ENCODE data around the gene CFAP410. TPM values are rescaled to one million over a fixed set of nuclear protein-coding genes. Genes with fewer than 3 reads are reported as not detected.

The CFAP410 gene
- total RNA-seq, 1 donor from 2014 or later = 12.0 TPM

- no peaks in the 10 kb centered on the region for H3K36me3 ChIP-seq
- intact Hi-C loops (cut with micrococcal nuclease) = no loop called here
- H3K4me3 ChIP-seq = no peak overlapping the region
- H3K9me3 ChIP-seq (replicated peaks) = peaks cover 25% of the 10 kb centered on the region
- DNase-seq = no peak
- no peak for TF ChIP-seq CTCF (IDR thresholded peaks at IDR 0.05; ENCODE audit: borderline replicate concordance)
- H3K27ac ChIP-seq (replicated peaks) = no peak overlapping the region
- no peaks in the 10 kb centered on the region for H3K4me1 ChIP-seq
- H3K27me3 ChIP-seq (ENCODE audit: low read depth) = peaks cover 44% of the 10 kb centered on the region
These were observed 21.0 kb upstream of the CFAP410 start for GRCh38 chr21:44360159-44360558.

- no peak for DNase-seq
- no peaks in the 10 kb centered on the region for H3K36me3 ChIP-seq
- H3K27me3 ChIP-seq (ENCODE audit: low read depth) = peaks cover 38% of the 10 kb centered on the region
- H3K4me1 ChIP-seq = no peaks in the 10 kb centered on the region
- H3K4me3 ChIP-seq = no peak overlapping the region
- peaks cover 22% of the 10 kb centered on the region for H3K9me3 ChIP-seq (replicated peaks)
- H3K27ac ChIP-seq (replicated peaks) = no peak overlapping the region
- intact Hi-C loops (cut with micrococcal nuclease) = no loop called here
- TF ChIP-seq CTCF (IDR thresholded peaks at IDR 0.05; ENCODE audit: borderline replicate concordance) = no peak
These were observed 20.2 kb upstream of the CFAP410 start for GRCh38 chr21:44359396-44359795.

DNA sequence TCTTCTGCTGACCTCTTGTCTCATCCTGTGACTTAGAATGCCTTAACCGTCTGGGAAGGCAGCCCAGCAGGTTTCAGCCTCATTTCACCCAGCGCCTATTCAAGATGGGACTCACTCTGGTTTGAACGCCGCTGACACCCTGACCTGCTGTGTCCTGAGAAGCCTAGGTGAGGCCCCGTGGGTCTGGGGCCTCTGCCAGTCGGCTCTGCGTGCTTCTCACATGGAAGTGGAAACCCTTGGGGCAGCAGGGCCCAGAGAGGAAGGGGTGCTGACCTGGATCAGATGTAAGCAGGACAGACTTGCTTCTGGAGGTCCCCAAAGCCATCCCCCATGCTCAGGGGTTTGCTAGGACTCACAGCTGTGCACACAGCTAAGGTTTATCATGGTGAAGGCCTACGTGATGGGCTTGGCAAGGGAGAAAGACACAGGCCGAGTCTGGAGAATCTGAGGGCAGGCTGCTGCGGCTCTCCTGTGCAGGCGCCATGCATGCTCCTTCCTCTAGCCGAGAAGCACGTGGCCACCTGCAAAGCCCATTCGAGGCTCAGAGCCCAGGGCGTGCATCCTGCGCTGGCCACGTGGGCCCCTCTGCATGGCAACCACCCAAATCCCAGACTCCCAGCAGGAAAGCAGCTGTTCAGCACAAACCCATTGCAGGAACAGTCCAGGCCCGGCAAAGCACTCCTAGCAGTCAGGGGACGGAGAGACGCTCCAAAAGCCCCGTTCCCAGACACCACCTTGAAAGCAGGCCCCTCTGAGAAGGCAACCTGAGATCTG lies 18.1 kb upstream of the CFAP410 start:
- Histone ChIP-seq H3K27ac (replicated peaks) (no peak overlapping the region), H3K9me3 (replicated peaks) (peaks cover under 1% of the 10 kb centered on the region), H3K4me3 (no peak overlapping the region), H3K36me3 (no peaks in the 10 kb centered on the region), H3K27me3 (ENCODE audit: low read depth) (peaks cover 55% of the 10 kb centered on the region), H3K4me1 (no peaks in the 10 kb centered on the region)
- DNase-seq = no peak
- no peak for TF ChIP-seq CTCF (IDR thresholded peaks at IDR 0.05; ENCODE audit: borderline replicate concordance)
- intact Hi-C loops (cut with micrococcal nuclease) = no loop called here

GRCh38 chr21:44356636-44357035 lies 17.4 kb upstream of the CFAP410 start:
- Histone ChIP-seq H3K27ac (replicated peaks) (no peak overlapping the region), H3K9me3 (replicated peaks) (no peaks in the 10 kb centered on the region), H3K4me3 (no peak overlapping the region), H3K4me1 (no peaks in the 10 kb centered on the region), H3K36me3 (no peaks in the 10 kb centered on the region), H3K27me3 (ENCODE audit: low read depth) (peaks cover 61% of the 10 kb centered on the region)
- DNase-seq = no peak
- intact Hi-C loops (cut with micrococcal nuclease) = no loop called here
- TF ChIP-seq CTCF (IDR thresholded peaks at IDR 0.05; ENCODE audit: borderline replicate concordance) = no peak

DNA sequence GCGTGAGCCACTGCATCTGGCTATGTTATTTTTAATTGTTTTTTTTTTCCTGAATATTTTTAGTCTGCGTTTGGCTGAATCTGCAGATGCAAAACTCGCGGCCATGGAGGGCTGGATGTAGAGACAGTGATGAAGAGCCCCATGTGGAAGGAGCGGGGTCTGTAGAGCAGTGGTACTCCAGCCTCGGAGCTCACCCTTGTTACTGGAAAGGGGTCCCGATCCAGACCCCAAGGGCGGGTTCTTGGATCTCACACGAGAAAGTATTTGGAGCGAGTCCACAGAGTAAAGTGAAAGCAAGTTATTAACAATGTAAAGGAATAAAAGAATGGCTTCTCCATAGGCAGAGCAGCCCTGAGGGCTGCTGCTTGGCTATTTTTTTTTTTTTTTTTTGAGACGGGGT lies 17.0 kb upstream of the CFAP410 start:
- Histone ChIP-seq H3K4me1 (no peaks in the 10 kb centered on the region), H3K4me3 (no peak overlapping the region), H3K36me3 (no peaks in the 10 kb centered on the region), H3K27ac (replicated peaks) (no peak overlapping the region), H3K27me3 (ENCODE audit: low read depth) (peaks cover 65% of the 10 kb centered on the region), H3K9me3 (replicated peaks) (no peaks in the 10 kb centered on the region)
- intact Hi-C loops (cut with micrococcal nuclease) = no loop called here
- no peak for DNase-seq
- TF ChIP-seq CTCF (IDR thresholded peaks at IDR 0.05; ENCODE audit: borderline replicate concordance) = no peak

Data from left ventricle myocardium inferior (tissue), 1 donor.